NB4 (cell line): ENCODE data around the gene STX2.

Experiments
- CTCF ChIP-seq: IDR thresholded peaks from one replicate; pipeline ENCODE4 v1.5.1; 2012; ENCODE audit warnings: low read depth, low read length
- POLR2A ChIP-seq: IDR thresholded peaks from 2 replicates; pipeline ENCODE4 v1.6.1; 2011; ENCODE audit warnings: mild to moderate bottlenecking; ENCODE audit not compliant: insufficient read length; ENCODE audit errors: extremely low read depth

GRCh38 chr12:130881046-130881445 is 42.0 kb upstream of the STX2 start:
- no peak for TF ChIP-seq POLR2A
- no peak for TF ChIP-seq CTCF
